Heart left ventricle (tissue), 16 donors: ENCODE results near the gene PABPC1L2A. TPM values are rescaled to one million over a fixed set of nuclear protein-coding genes. Genes with fewer than 3 reads are reported as not detected.
A peak's percentile ranks its signal among the peaks of the same experiment; 100 is the strongest.
"Not testable (repeated sequence)": the region's sequence is repeated elsewhere in the genome, so short reads cannot be mapped to it uniquely, and the experiment has no call there.

Experiments
- ATAC-seq, 4 donors: fragments of 200-7000 bp; cut with Tn5 transposase; one replicate each; pipeline ENCODE4 v1.9.1; 2020 to 2022; ENCODE audit warnings: moderate library complexity in 4 of 4, mild to moderate bottlenecking in 3 of 4, moderate number of reproducible peaks in 1 of 4
- DNase-seq, 5 donors: peaks; one replicate each; pipeline ENCODE4 v3.0.0-alpha.2; 2020
- H3K27ac ChIP-seq, 12 donors: fragments of 200-600 bp; sonication (generic) in 4 of 12; one replicate each; pipeline versions ENCODE4 v1.5.0 to v1.8.0; 2016 to 2022; ENCODE audit warnings: mild to moderate bottlenecking in 2 of 12
- H3K27me3 ChIP-seq, 9 donors: fragments of 200-600 bp; sonication (generic) in 2 of 9; one replicate each; pipeline versions ENCODE4 v1.5.1 to v1.8.0; 2016 to 2022; ENCODE audit warnings: mild to moderate bottlenecking in 3 of 9
- H3K36me3 ChIP-seq, 9 donors: fragments of 200-600 bp; sonication (generic) in 2 of 9; one replicate each; pipeline versions ENCODE4 v1.5.0 to v1.8.0; 2018 to 2022; ENCODE audit warnings: mild to moderate bottlenecking in 2 of 9
- H3K4me1 ChIP-seq, 12 donors: fragments of 200-600 bp; sonication (generic) in 4 of 12; one replicate each; pipeline versions ENCODE4 v1.5.0 to v1.8.0; 2016 to 2022; ENCODE audit warnings: mild to moderate bottlenecking in 3 of 12
- H3K4me3 ChIP-seq, 12 donors: fragments of 200-600 bp; sonication (generic) in 4 of 12; one replicate each; pipeline versions ENCODE4 v1.5.0 to v1.8.0; 2017 to 2022; ENCODE audit warnings: mild to moderate bottlenecking in 9 of 12, moderate library complexity in 4 of 12
- H3K9me3 ChIP-seq, 12 donors: fragments of 200-600 bp; sonication (generic) in 4 of 12; one replicate each; pipeline versions ENCODE4 v1.5.0 to v1.8.0; 2016 to 2022; ENCODE audit warnings: mild to moderate bottlenecking in 1 of 12
- CTCF ChIP-seq, 12 donors: fragments of 200-600 bp; sonication (generic) in 4 of 12; IDR thresholded peaks; one replicate each; pipeline versions ENCODE4 v1.5.0 to v1.8.0; 2018 to 2022; ENCODE audit warnings: antibody characterized with exemption in 12 of 12, mild to moderate bottlenecking in 5 of 12
- POLR2A ChIP-seq, 2 donors: fragments of 450-650 bp; IDR thresholded peaks; one replicate each; pipeline ENCODE4 v1.6.1; 2017; ENCODE audit warnings: antibody characterized with exemption in 2 of 2, mild to moderate bottlenecking in 2 of 2, moderate library complexity in 2 of 2
- WGBS, 4 donors: extraction: QIAGEN DNeasy Blood & Tissue Kit in 2 of 4; methylation state at CpG; one replicate each; pipeline versions ENCODE4 v1.1.5 to v1.1.7; 2013 to 2018; 5-methylcytosine and 5-hydroxymethylcytosine counted together
- intact Hi-C, 10 donors: fragments of 100-400 bp; cut with DNase I; formaldehyde crosslinking; loops; one replicate each; pipeline versions ENCODE4 v1.11.1 to v1.14.2; 2022
- long read RNA-seq, 3 donors: library from polyadenylated mRNA; unstranded; transcript quantifications; one replicate each; pipeline ENCODE4 v2.0.0, GENCODE V29; 2020 to 2021
- polyA plus RNA-seq, 2 donors: library from polyadenylated mRNA; stranded (reverse); fragments of 200-250 nt; gene quantifications; one replicate each; pipeline ENCODE4 v1.2.3, GENCODE V29; 2013
- total RNA-seq, 9 donors: library from RNA; depleted of rRNA in 2 of 9; stranded (reverse); fragments of >200 nt in 2 of 9; fragmentation: NEBNext Ultra II Directional in 3 of 9; extraction: Animal tissue kit (Norgen Biotek cat#: 25700) in 3 of 9; gene quantifications; one replicate each; pipeline versions ENCODE4 v1.1.0 to v1.2.4, GENCODE V29; 2016 to 2023
- donor health status: ischemic (EF 13 %, LVEDD 7.1; RV severe dilation, severe dysfunction).
- donor health status: healthy with polysubstance abuse.
- donor health status: DM: no; HTN: yes; CAD: no.
- donor health status: DM: no; HTN: no; CAD: no.
- donor health status: ischemic (EF 25% LVEDD 6.9; RV normal size, moderate dysfunction).
- donor health status: ischemic (EF 25% LVEDD 5.7; RV mildly dilated, moderate dysfunction).
- donor health status: healthy.
- donor health status: DM: yes; HTN: yes; CAD: no.
- donor health status: ischemic (EF 35%, LVEDD 5.7; RV mildly dilated, moderate dysfunction).
- donor health status: nonischemic (EF 11% LVEDD 7.7; RV severe dilation, severe dysfunction).
- donor health status: DM: yes; HTN: yes; CAD: no.
- donor health status: PGD.
- donor health status: ischemic (EF 29% LVEDD 5.4; RV normal size, mild dysfunction).
- donor health status: nonischemic (EF 23%, LVEDD 6.1; RV moderate dilation, normal function).

The PABPC1L2A gene
- total RNA-seq: not detected
- not detected for polyA plus RNA-seq
- long read RNA-seq, donor 1: 0 reads
- long read RNA-seq, donor 2: 0 reads
- long read RNA-seq, donor 3: 0 reads

GRCh38 chrX:73079024-73079562 lies at the start of gene PABPC1L2A:
Gene PABPC1L2A, minus strand, starts transcription at chrX:73079512. Its CDS starts 126 bp downstream, at chrX:73079386.
- intact Hi-C loops, ATAC-seq, DNase-seq, H3K4me1 ChIP-seq, H3K9me3 ChIP-seq, H3K4me3 ChIP-seq, H3K36me3 ChIP-seq, H3K27ac ChIP-seq: not testable (repeated sequence)
- H3K27me3 ChIP-seq: peaks cover 0 to 24% (median 3%) of the 10 kb centered on the region in 9 donors
- 0 to 59% (median 6%) methylated on average over 14 to 22 of the region's 45 CpGs; no CpG with 5 or more reads in 1 of the 4 donors for WGBS, 4 donors

GRCh38 chrX:73127700-73128241 lies 48.5 kb upstream of the PABPC1L2A start:
- Histone ChIP-seq H3K27me3 (peaks cover 0 to 5% (median 0%) of the 10 kb centered on the region in 9 donors), H3K9me3 (no peaks in the 10 kb centered on the region), H3K27ac (no peak overlapping the region), H3K36me3 (no peaks in the 10 kb centered on the region), H3K4me3 (peak overlapping the region in 2 of 12 donors; percentile 16 to 31), H3K4me1 (no peaks in the 10 kb centered on the region)
- DNase-seq: peak in 1 of 5 donors; percentile 5
- TF ChIP-seq POLR2A (IDR thresholded peaks at IDR 0.05) (no peak), CTCF (IDR thresholded peaks at IDR 0.05) (no peak)
- intact Hi-C loops: no loop called here
- 22 to 70% (median 35%) methylated on average over 23 of the region's 23 CpGs for WGBS, 4 donors
- peak in 1 of 4 donors; percentile 41 for ATAC-seq

GRCh38 chrX:73126240-73126639 lies 46.9 kb upstream of the PABPC1L2A start:
- no peaks in the 10 kb centered on the region for H3K9me3 ChIP-seq
- no peaks in the 10 kb centered on the region for H3K4me1 ChIP-seq
- intact Hi-C loops: no loop called here
- 78 to 93% (median 83%) methylated on average over 6 of the region's 6 CpGs for WGBS, 4 donors
- no peak overlapping the region for H3K4me3 ChIP-seq
- DNase-seq (no peak), ATAC-seq (no peak)
- H3K27ac ChIP-seq: no peak overlapping the region
- no peaks in the 10 kb centered on the region for H3K36me3 ChIP-seq
- TF ChIP-seq CTCF (IDR thresholded peaks at IDR 0.05) (no peak), POLR2A (IDR thresholded peaks at IDR 0.05) (no peak)
- H3K27me3 ChIP-seq: peaks cover 0 to 2% (median 0%) of the 10 kb centered on the region in 9 donors

GRCh38 chrX:73099505-73099904 lies 20.2 kb upstream of the PABPC1L2A start:
- H3K9me3 ChIP-seq: peaks cover 0 to 20% (median 0%) of the 10 kb centered on the region in 12 donors
- ATAC-seq, DNase-seq, H3K4me1 ChIP-seq, H3K27me3 ChIP-seq, intact Hi-C loops, H3K36me3 ChIP-seq, H3K27ac ChIP-seq, H3K4me3 ChIP-seq: not testable (repeated sequence)
- 63 to 89% (median 82%) methylated on average over 8 to 9 of the region's 9 CpGs for WGBS, 4 donors

- H3K9me3 ChIP-seq, DNase-seq, H3K36me3 ChIP-seq, intact Hi-C loops, H3K4me3 ChIP-seq, H3K27ac ChIP-seq, ATAC-seq, H3K27me3 ChIP-seq, H3K4me1 ChIP-seq: not testable (repeated sequence)
- peak in 4 of 12 donors; percentile 17 to 34 (median 26) for TF ChIP-seq CTCF (IDR thresholded peaks at IDR 0.05)
- 0 to 52% (median 25%) methylated on average over 1 of the region's 1 CpG for WGBS, 4 donors
Observed at GRCh38 chrX:73086766-73087165, 7.5 kb upstream of the PABPC1L2A start.

- H3K27ac ChIP-seq, H3K36me3 ChIP-seq, intact Hi-C loops, ATAC-seq, H3K9me3 ChIP-seq, DNase-seq, H3K4me1 ChIP-seq, H3K4me3 ChIP-seq: not testable (repeated sequence)
- no CpG with 5 or more reads among the region's 44 CpGs for WGBS, 4 donors
- H3K27me3 ChIP-seq: peaks cover 0 to 19% (median 3%) of the 10 kb centered on the region in 9 donors
Observed at GRCh38 chrX:73079884-73080283, 572 bp upstream of the PABPC1L2A start.

GRCh38 chrX:73078597-73078996 lies 715 bp downstream of the PABPC1L2A start:
- H3K36me3 ChIP-seq, intact Hi-C loops, H3K9me3 ChIP-seq, DNase-seq, H3K4me1 ChIP-seq, ATAC-seq, H3K4me3 ChIP-seq, H3K27ac ChIP-seq: not testable (repeated sequence)
- H3K27me3 ChIP-seq: peaks cover 0 to 29% (median 3%) of the 10 kb centered on the region in 9 donors
- WGBS, 4 donors: no CpG with 5 or more reads among the region's 19 CpGs
